Liver (tissue), 9 donors: Measurements from ENCODE around the gene PPA2. TPM values are rescaled to one million over a fixed set of nuclear protein-coding genes. Genes with fewer than 3 reads are reported as not detected.

Source experiments
- DNase-seq: peaks from one replicate; pipeline ENCODE4 v3.0.0-alpha.2; 2017; ENCODE audit warnings: low spot score
- H3K27ac ChIP-seq, 2 donors: one replicate each; pipeline ENCODE4 v1.7.0; 2013; ENCODE audit warnings: inconsistent platforms in 2 of 2, low read length in 2 of 2, control low read depth in 1 of 2, low read depth in 1 of 2, mild to moderate bottlenecking in 1 of 2
- H3K27me3 ChIP-seq, 4 donors: one replicate each; pipeline versions ENCODE4 v1.6.1 to v1.7.0; 2013; ENCODE audit warnings: low read length in 3 of 4, inconsistent platforms in 1 of 4, mild to moderate bottlenecking in 1 of 4, moderate library complexity in 1 of 4; ENCODE audit not compliant: control insufficient read depth in 4 of 4, insufficient read depth in 4 of 4
- H3K36me3 ChIP-seq, 4 donors: one replicate each; pipeline versions ENCODE4 v1.6.1 to v1.7.0; 2013; ENCODE audit warnings: low read length in 3 of 4, mild to moderate bottlenecking in 3 of 4, low read depth in 1 of 4, moderate library complexity in 1 of 4; ENCODE audit not compliant: control insufficient read depth in 4 of 4, insufficient read depth in 3 of 4
- H3K4me1 ChIP-seq, 4 donors: one replicate each; pipeline versions ENCODE4 v1.6.1 to v1.7.0; 2013; ENCODE audit warnings: low read length in 3 of 4, mild to moderate bottlenecking in 3 of 4, moderate library complexity in 1 of 4; ENCODE audit not compliant: control insufficient read depth in 4 of 4, insufficient read depth in 4 of 4
- H3K4me3 ChIP-seq, 3 donors: one replicate each; pipeline versions ENCODE4 v1.6.1 to v1.7.0; 2013; ENCODE audit warnings: low read length in 3 of 3, control low read depth in 1 of 3, low read depth in 1 of 3, mild to moderate bottlenecking in 1 of 3
- H3K9ac ChIP-seq, 2 donors: one replicate each; pipeline ENCODE4 v1.7.0; 2013; ENCODE audit warnings: low read length in 2 of 2, mild to moderate bottlenecking in 2 of 2, moderate library complexity in 2 of 2, control low read depth in 1 of 2, low read depth in 1 of 2
- H3K9me3 ChIP-seq, 4 donors: one replicate each; pipeline versions ENCODE4 v1.6.1 to v1.7.0; 2013; ENCODE audit warnings: low read length in 3 of 4; ENCODE audit not compliant: control insufficient read depth in 4 of 4
- CTCF ChIP-seq: fragments of 150-350 bp; IDR thresholded peaks from 2 replicates; pipeline ENCODE4 v1.5.1; 2017; ENCODE audit warnings: improper control_type of control experiment, low read depth, low read length; ENCODE audit not compliant: missing input control
- EGR1 ChIP-seq, 2 donors: IDR thresholded peaks; 2 replicates each; pipeline ENCODE4 v1.6.1; 2016 to 2018; ENCODE audit warnings: antibody characterized with exemption in 2 of 2, low read depth in 2 of 2
- FOXA1 ChIP-seq: IDR thresholded peaks from 2 replicates; pipeline ENCODE4 v1.6.1; 2016; ENCODE audit warnings: antibody characterized with exemption
- HNF4G ChIP-seq: IDR thresholded peaks from 2 replicates; pipeline ENCODE4 v1.6.1; 2016; ENCODE audit warnings: antibody characterized with exemption
- JUND ChIP-seq, 2 donors: IDR thresholded peaks; 2 replicates each; pipeline ENCODE4 v1.6.1; 2016; ENCODE audit warnings: antibody characterized with exemption in 2 of 2
- MAX ChIP-seq: IDR thresholded peaks from 2 replicates; pipeline ENCODE4 v1.6.1; 2016; ENCODE audit warnings: antibody characterized with exemption
- NR2F2 ChIP-seq: IDR thresholded peaks from 2 replicates; pipeline ENCODE4 v1.6.1; 2016; ENCODE audit warnings: antibody characterized with exemption
- REST ChIP-seq: IDR thresholded peaks from 2 replicates; pipeline ENCODE4 v1.6.1; 2016; ENCODE audit warnings: antibody characterized with exemption, mild to moderate bottlenecking
- RXRA ChIP-seq, 2 donors: IDR thresholded peaks; 2 replicates each; pipeline ENCODE4 v1.6.1; 2017 to 2018; ENCODE audit warnings: antibody characterized with exemption in 2 of 2, mild to moderate bottlenecking in 1 of 2
- TAF1 ChIP-seq: conservative IDR thresholded peaks from 2 replicates; pipeline ENCODE4 v1.6.1; 2016; ENCODE audit warnings: antibody characterized with exemption, mild to moderate bottlenecking
- YY1 ChIP-seq: IDR thresholded peaks from 2 replicates; pipeline ENCODE4 v1.6.1; 2016; ENCODE audit warnings: antibody characterized with exemption, mild to moderate bottlenecking
- WGBS: extraction: QIAGEN DNeasy Blood & Tissue Kit; methylation state at CpG from one replicate; pipeline ENCODE4 v1.1.7; 2013; 5-methylcytosine and 5-hydroxymethylcytosine counted together
- polyA plus RNA-seq, 2 donors: library from polyadenylated mRNA; stranded (reverse) in 1 of 2; unstranded in 1 of 2; fragments of 200-250 nt in 1 of 2; fragments of >200 nt in 1 of 2; fragmentation: Nextera tagmentation in 1 of 2; extraction: Ambion mirVana in 1 of 2; gene quantifications; one replicate each; pipeline versions ENCODE4 v1.2.1 to v1.2.3, GENCODE V29; 2013 to 2015
- total RNA-seq, 2 donors: library from RNA; depleted of rRNA; stranded (reverse); fragments of >200 nt; gene quantifications; one replicate each; pipeline ENCODE4 v1.2.3, GENCODE V29; 2014
- donor health status: healthy.
- donor health status: healthy.
- donor health status: healthy.
- donor health status: healthy.
- donor health status: healthy.

Gene PPA2
- total and polyA plus RNA-seq, 4 donors: 48.3 to 102 (median 70.8) TPM

GRCh38 chr4:105504744-105505143 is 30.9 kb upstream of the PPA2 start:
- TF ChIP-seq REST (no peak), YY1 (no peak)
- no peaks in the 10 kb centered on the region for H3K4me1 ChIP-seq
- 65% methylated on average over 2 of the region's 2 CpGs for WGBS
- no peaks in the 10 kb centered on the region for H3K9me3 ChIP-seq
- H3K9ac ChIP-seq: no peak overlapping the region
- no peak overlapping the region for H3K27ac ChIP-seq
- DNase-seq: no peak
- H3K4me3 ChIP-seq: no peak overlapping the region
- no peaks in the 10 kb centered on the region for H3K27me3 ChIP-seq
- no peaks in the 10 kb centered on the region for H3K36me3 ChIP-seq

- DNase-seq: no peak
- TF ChIP-seq EGR1 (IDR thresholded peaks at IDR 0.05; ENCODE audit: low read depth in 2 of 2) (no peak), YY1 (no peak), CTCF (no peak), RXRA (IDR thresholded peaks at IDR 0.05) (no peak), HNF4G (no peak), MAX (no peak), REST (no peak), TAF1 (no peak), FOXA1 (no peak), JUND (IDR thresholded peaks at IDR 0.05) (no peak), NR2F2 (no peak)
- H3K9me3 ChIP-seq: no peaks in the 10 kb centered on the region
- H3K4me3 ChIP-seq: no peak overlapping the region
- no peaks in the 10 kb centered on the region for H3K4me1 ChIP-seq
- H3K9ac ChIP-seq: no peak overlapping the region
- H3K27me3 ChIP-seq: no peaks in the 10 kb centered on the region
- H3K36me3 ChIP-seq: no peaks in the 10 kb centered on the region
- WGBS: 77% methylated on average over 2 of the region's 2 CpGs
- H3K27ac ChIP-seq: no peak overlapping the region
Measured at GRCh38 chr4:105503484-105503883, 29.6 kb upstream of the PPA2 start.
